Esophagus muscularis mucosa (tissue), 4 donors: ENCODE data around the gene LCOR.

Experiments
- EP300 ChIP-seq: sonication (generic); formaldehyde crosslinking; IDR thresholded peaks from one replicate; pipeline ENCODE4 v1.6.1; 2017; ENCODE audit warnings: antibody characterized with exemption
- POLR2A ChIP-seq: fragments of 450-650 bp; IDR thresholded peaks from one replicate; pipeline ENCODE4 v1.6.1; 2017; ENCODE audit warnings: antibody characterized with exemption, moderate library complexity, mild to moderate bottlenecking, low read depth
- POLR2AphosphoS5 ChIP-seq, 2 donors: sonication (generic); formaldehyde crosslinking; IDR thresholded peaks; one replicate each; pipeline ENCODE4 v1.6.1; 2017; ENCODE audit warnings: antibody characterized with exemption in 2 of 2
- TF ChIP-seq, protein P1 (sequence below), 3 experiments: fragments of 200-600 bp in 2 of 3; fragments of 450-650 bp in 1 of 3; sonication (generic) in 2 of 3; IDR thresholded peaks; one replicate each; pipeline ENCODE4 v1.5.1; 2017 to 2019; ENCODE audit warnings: antibody characterized with exemption in 3 of 3, mild to moderate bottlenecking in 2 of 3, moderate library complexity in 1 of 3

DNA sequence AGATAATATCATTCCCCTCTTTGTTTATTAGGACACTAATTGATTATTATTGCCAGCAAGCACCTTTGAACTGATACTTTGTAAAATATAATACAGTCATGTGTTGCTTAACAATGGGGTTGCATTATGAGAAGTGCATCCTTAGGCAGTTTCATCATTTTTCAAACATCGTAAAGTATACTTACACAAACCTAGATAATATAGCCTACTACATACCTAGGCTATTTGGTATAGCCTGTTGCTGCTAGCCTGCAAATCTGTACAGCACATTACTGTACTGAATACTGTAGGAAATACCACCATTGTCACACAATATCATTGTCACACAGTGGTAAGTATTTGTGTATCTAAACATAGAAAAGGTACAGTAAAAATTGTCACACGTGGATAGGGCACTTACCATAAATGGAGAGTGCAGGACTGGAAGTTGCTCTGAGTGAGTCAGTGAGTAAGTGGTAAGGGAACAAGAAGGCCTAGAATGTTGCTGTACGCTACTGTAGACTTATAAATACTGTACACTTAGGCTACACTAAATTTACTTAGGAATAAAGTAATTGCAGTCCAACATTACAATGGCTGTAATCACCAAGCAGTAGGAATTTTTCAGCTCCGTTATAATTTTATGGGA, 70.7 kb downstream of the LCOR start:
- no peak for TF ChIP-seq POLR2AphosphoS5 (IDR thresholded peaks at IDR 0.05)
- TF ChIP-seq, protein P1, sequence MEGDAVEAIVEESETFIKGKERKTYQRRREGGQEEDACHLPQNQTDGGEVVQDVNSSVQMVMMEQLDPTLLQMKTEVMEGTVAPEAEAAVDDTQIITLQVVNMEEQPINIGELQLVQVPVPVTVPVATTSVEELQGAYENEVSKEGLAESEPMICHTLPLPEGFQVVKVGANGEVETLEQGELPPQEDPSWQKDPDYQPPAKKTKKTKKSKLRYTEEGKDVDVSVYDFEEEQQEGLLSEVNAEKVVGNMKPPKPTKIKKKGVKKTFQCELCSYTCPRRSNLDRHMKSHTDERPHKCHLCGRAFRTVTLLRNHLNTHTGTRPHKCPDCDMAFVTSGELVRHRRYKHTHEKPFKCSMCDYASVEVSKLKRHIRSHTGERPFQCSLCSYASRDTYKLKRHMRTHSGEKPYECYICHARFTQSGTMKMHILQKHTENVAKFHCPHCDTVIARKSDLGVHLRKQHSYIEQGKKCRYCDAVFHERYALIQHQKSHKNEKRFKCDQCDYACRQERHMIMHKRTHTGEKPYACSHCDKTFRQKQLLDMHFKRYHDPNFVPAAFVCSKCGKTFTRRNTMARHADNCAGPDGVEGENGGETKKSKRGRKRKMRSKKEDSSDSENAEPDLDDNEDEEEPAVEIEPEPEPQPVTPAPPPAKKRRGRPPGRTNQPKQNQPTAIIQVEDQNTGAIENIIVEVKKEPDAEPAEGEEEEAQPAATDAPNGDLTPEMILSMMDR (IDR thresholded peaks at IDR 0.05), result no peak
- no peak for TF ChIP-seq EP300
- no peak for TF ChIP-seq POLR2A
